ENCODE measurements around the gene GPC4. TPM values are rescaled to one million over a fixed set of nuclear protein-coding genes. Genes with fewer than 3 reads are reported as not detected.

Gene GPC4
- total RNA-seq, 1 donor from 2014 or later, result 15.6 TPM

GRCh38 chrX:133362538-133362937, 52.8 kb downstream of the GPC4 start:
- no peak for TF ChIP-seq CTCF (IDR thresholded peaks at IDR 0.05; ENCODE audit: unreplicated experiment)
- no peaks in the 10 kb centered on the region for H3K27me3 Mint-ChIP-seq (ENCODE audit: unreplicated experiment)
- H3K27ac Mint-ChIP-seq (ENCODE audit: unreplicated experiment), result no peak overlapping the region
- H3K9me3 Mint-ChIP-seq (ENCODE audit: unreplicated experiment), result no peaks in the 10 kb centered on the region
- peaks cover 9% of the 10 kb centered on the region for H3K4me1 Mint-ChIP-seq (ENCODE audit: unreplicated experiment)
- no peak overlapping the region for H3K4me3 Mint-ChIP-seq (ENCODE audit: unreplicated experiment)
- no peaks in the 10 kb centered on the region for H3K36me3 Mint-ChIP-seq (ENCODE audit: low read depth, unreplicated experiment)
- DNase-seq (ENCODE audit: low spot score), result no peak

DNA sequence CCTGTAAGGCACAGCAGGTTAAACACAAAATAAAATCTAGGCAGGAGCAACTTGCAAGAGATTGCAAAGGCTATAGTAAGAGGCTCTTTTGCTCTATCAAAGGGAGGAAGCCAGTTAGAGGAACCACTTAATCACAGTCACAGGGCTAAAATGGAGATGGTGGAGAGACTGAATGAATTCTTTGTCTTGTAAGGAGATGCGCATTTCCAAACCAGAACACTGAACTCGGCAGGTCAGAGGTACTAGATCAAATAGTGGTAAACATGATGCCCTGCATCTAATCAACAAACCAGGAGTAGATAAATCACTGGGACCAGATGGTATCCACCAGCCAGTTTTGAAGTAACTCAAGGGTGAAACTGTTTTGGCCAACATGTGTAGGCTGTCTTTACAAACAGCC, 55.8 kb downstream of the GPC4 start:
- H3K4me1 Mint-ChIP-seq (ENCODE audit: unreplicated experiment), result peaks cover 9% of the 10 kb centered on the region
- no peak for TF ChIP-seq CTCF (IDR thresholded peaks at IDR 0.05; ENCODE audit: unreplicated experiment)
- no peaks in the 10 kb centered on the region for H3K27me3 Mint-ChIP-seq (ENCODE audit: unreplicated experiment)
- no peak for DNase-seq (ENCODE audit: low spot score)
- no peaks in the 10 kb centered on the region for H3K36me3 Mint-ChIP-seq (ENCODE audit: low read depth, unreplicated experiment)
- H3K9me3 Mint-ChIP-seq (ENCODE audit: unreplicated experiment), result no peaks in the 10 kb centered on the region
- no peak overlapping the region for H3K4me3 Mint-ChIP-seq (ENCODE audit: unreplicated experiment)
- no peak overlapping the region for H3K27ac Mint-ChIP-seq (ENCODE audit: unreplicated experiment)

GRCh38 chrX:133353233-133353632, 62.1 kb downstream of the GPC4 start:
- Mint-ChIP-seq H3K9me3 (ENCODE audit: unreplicated experiment) (no peaks in the 10 kb centered on the region), H3K4me3 (ENCODE audit: unreplicated experiment) (no peak overlapping the region), H3K4me1 (ENCODE audit: unreplicated experiment) (peaks cover 11% of the 10 kb centered on the region), H3K36me3 (ENCODE audit: low read depth, unreplicated experiment) (no peaks in the 10 kb centered on the region), H3K27ac (ENCODE audit: unreplicated experiment) (no peak overlapping the region), H3K27me3 (ENCODE audit: unreplicated experiment) (no peaks in the 10 kb centered on the region)
- DNase-seq (ENCODE audit: low spot score), result no peak
- no peak for TF ChIP-seq CTCF (IDR thresholded peaks at IDR 0.05; ENCODE audit: unreplicated experiment)

DNA sequence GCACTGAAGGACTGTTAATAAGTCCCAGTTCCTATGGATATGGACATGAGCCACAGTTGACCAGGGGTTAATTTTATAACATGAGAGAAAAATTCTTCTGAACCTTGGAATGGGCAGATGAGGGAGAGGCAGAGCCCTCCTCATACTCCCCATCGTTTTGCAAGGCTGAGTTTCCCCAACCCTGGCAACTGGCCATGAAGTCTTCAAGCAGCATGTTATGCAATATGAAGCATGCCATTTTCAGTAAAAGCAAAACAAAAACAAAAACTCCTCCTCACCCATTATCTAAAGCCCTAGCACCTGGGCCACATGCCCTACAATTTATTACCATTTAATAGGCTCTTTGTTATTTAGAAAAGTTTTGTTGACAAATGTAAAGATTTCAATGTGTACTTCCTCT, 64.5 kb downstream of the GPC4 start:
- Mint-ChIP-seq H3K27me3 (ENCODE audit: unreplicated experiment) (no peaks in the 10 kb centered on the region), H3K27ac (ENCODE audit: unreplicated experiment) (no peak overlapping the region), H3K4me1 (ENCODE audit: unreplicated experiment) (peaks cover 11% of the 10 kb centered on the region), H3K36me3 (ENCODE audit: low read depth, unreplicated experiment) (no peaks in the 10 kb centered on the region), H3K4me3 (ENCODE audit: unreplicated experiment) (no peak overlapping the region), H3K9me3 (ENCODE audit: unreplicated experiment) (no peaks in the 10 kb centered on the region)
- TF ChIP-seq CTCF (IDR thresholded peaks at IDR 0.05; ENCODE audit: unreplicated experiment), result no peak
- DNase-seq (ENCODE audit: low spot score), result no peak

- Mint-ChIP-seq H3K4me3 (ENCODE audit: unreplicated experiment) (no peak overlapping the region), H3K4me1 (ENCODE audit: unreplicated experiment) (peaks cover 2% of the 10 kb centered on the region), H3K27ac (ENCODE audit: unreplicated experiment) (no peak overlapping the region), H3K36me3 (ENCODE audit: low read depth, unreplicated experiment) (no peaks in the 10 kb centered on the region), H3K27me3 (ENCODE audit: unreplicated experiment) (no peaks in the 10 kb centered on the region), H3K9me3 (ENCODE audit: unreplicated experiment) (no peaks in the 10 kb centered on the region)
- TF ChIP-seq CTCF (IDR thresholded peaks at IDR 0.05; ENCODE audit: unreplicated experiment), result no peak
- no peak for DNase-seq (ENCODE audit: low spot score)
Measured at GRCh38 chrX:133346026-133346425, 69.3 kb downstream of the GPC4 start.

All from endothelial cell (in vitro differentiated cells).